Upper lobe of right lung (tissue), 1 donor: ENCODE results near the gene NMUR1. TPM values are rescaled to one million over a fixed set of nuclear protein-coding genes. Genes with fewer than 3 reads are reported as not detected.

Experiments
- ATAC-seq: fragments of 200-7000 bp; cut with Tn5 transposase; one replicate; pipeline ENCODE4 v1.9.1; 2020; ENCODE audit warnings: mild to moderate bottlenecking, moderate library complexity
- DNase-seq: peaks from one replicate; pipeline ENCODE4 v3.0.0-alpha.2; 2020
- H3K27ac ChIP-seq: fragments of 200-600 bp; one replicate; pipeline ENCODE4 v1.8.0; 2022
- H3K27me3 ChIP-seq: fragments of 200-600 bp; one replicate; pipeline ENCODE4 v1.8.0; 2022; ENCODE audit warnings: mild to moderate bottlenecking
- H3K36me3 ChIP-seq: fragments of 200-600 bp; one replicate; pipeline ENCODE4 v1.8.0; 2022
- H3K4me1 ChIP-seq: fragments of 200-600 bp; one replicate; pipeline ENCODE4 v1.8.0; 2022
- H3K4me3 ChIP-seq: fragments of 200-600 bp; one replicate; pipeline ENCODE4 v1.8.0; 2022; ENCODE audit warnings: mild to moderate bottlenecking
- H3K9me3 ChIP-seq: fragments of 200-600 bp; one replicate; pipeline ENCODE4 v1.8.0; 2022
- intact Hi-C: fragments of 100-400 bp; cut with DNase I; formaldehyde crosslinking; loops from one replicate; pipeline ENCODE4 v1.11.0; 2022
- total RNA-seq: library from RNA; stranded (reverse); fragmentation: NEBNext Ultra II Directional; extraction: Animal tissue kit (Norgen Biotek cat#: 25700); gene quantifications from one replicate; pipeline ENCODE4 v1.2.1, GENCODE V29; 2021
- TF ChIP-seq, protein P1 (sequence below): fragments of 200-600 bp; IDR thresholded peaks from one replicate; pipeline ENCODE4 v1.8.0; 2022; ENCODE audit warnings: antibody characterized with exemption
- donor health status: DM: no; HTN: yes; CAD: no; lungs with severe emphysema.

NMUR1 gene
- total RNA-seq, 1 donor from 2014 or later, result 5.8 TPM

DNA sequence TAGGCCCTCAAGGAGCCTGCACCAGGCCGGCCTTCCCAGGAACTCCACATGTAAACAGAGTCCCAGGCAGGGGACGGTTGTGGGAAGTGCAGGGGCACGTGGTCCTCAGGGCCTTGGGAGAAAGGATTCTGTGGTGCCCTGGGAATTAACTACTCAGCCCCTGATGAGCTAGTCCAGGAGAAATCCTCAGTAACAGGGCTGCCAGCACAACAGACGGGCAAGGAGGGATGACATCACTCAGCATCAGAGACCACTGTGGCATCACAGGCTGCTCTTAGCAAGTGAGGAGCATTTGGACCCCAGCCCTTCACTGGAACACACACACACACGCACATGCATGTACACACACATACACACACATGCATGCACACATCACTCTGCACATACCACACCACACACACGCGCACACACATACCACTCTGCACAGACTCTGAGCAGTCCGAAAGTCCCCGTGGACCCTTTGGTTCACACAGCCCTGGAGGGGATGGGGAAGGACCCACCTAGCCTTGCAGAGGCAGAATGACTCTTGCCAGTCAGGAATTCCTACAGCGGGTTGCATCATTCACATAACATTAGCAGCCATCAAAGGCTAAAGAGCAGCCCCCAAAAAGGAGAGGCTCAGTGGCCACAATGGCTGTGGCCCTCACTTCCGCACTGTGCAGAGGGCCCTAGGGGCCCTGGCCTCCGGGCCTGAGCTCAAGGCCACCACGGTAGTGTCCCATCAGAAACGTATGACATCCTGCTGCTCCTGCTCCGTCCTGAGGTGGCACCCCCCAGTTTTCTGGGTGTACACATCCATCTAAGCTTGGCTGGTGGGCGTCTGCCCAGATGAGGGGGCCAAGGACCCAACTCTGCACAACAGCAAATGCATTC lies 1.9 kb upstream of the NMUR1 start:
- intact Hi-C loops, result no loop called here
- ATAC-seq, result no peak
- DNase-seq, result peak; percentile 44

DNA sequence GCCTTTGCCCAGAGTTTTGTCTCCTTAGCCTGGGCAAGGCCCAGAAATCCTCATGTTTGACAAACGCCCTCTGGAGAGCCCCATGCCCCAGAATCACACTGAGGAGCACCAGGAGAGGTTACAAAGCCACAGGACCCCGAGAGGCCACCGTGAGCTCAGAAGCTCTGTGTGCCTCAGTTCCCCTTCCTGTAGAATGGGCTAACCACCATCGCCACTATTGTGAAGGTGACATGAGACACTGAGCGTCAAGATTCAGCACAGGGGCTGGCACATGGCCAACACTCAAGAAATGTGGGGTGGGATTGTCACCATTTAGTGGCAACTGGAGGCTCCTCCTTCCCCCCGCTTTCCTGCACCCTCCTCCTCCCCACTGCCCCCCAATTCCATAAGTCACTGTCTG lies 1.2 kb upstream of the NMUR1 start:
- peak; percentile 38 for DNase-seq

More for the DNA sequence above, 1.9 kb upstream of the NMUR1 start:
- no peaks in the 10 kb centered on the region for H3K36me3 ChIP-seq
- H3K4me3 ChIP-seq, result no peak overlapping the region
- TF ChIP-seq, protein P1, sequence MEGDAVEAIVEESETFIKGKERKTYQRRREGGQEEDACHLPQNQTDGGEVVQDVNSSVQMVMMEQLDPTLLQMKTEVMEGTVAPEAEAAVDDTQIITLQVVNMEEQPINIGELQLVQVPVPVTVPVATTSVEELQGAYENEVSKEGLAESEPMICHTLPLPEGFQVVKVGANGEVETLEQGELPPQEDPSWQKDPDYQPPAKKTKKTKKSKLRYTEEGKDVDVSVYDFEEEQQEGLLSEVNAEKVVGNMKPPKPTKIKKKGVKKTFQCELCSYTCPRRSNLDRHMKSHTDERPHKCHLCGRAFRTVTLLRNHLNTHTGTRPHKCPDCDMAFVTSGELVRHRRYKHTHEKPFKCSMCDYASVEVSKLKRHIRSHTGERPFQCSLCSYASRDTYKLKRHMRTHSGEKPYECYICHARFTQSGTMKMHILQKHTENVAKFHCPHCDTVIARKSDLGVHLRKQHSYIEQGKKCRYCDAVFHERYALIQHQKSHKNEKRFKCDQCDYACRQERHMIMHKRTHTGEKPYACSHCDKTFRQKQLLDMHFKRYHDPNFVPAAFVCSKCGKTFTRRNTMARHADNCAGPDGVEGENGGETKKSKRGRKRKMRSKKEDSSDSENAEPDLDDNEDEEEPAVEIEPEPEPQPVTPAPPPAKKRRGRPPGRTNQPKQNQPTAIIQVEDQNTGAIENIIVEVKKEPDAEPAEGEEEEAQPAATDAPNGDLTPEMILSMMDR, result no peak
- H3K4me1 ChIP-seq, result peaks cover 4% of the 10 kb centered on the region
- no peaks in the 10 kb centered on the region for H3K9me3 ChIP-seq
- H3K27ac ChIP-seq, result no peak overlapping the region
- peaks cover 5% of the 10 kb centered on the region for H3K27me3 ChIP-seq

DNA sequence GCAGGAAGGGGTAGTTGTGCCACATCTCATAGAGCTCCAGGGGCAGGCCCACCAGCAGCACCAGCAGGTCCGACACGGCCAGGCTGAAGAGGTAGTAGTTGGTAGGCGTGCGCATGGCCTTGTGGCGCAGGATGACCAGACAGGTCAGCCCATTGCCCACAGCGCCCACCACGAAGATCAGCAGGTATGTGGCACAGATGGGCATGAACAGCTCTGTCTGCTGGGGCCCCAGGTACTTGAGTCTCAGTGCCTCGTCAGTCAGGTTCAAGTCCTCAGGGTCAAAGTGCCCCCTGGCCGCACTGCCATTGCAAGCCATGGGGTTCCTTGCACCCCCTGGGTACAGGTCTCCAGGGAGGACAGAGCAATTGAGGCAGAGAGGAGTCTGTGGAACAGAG lies 1.6 kb downstream of the NMUR1 start:
- H3K4me1 ChIP-seq, result peaks cover 14% of the 10 kb centered on the region

More for the DNA sequence above, 1.2 kb upstream of the NMUR1 start:
- TF ChIP-seq, protein P1, result no peak
- H3K27me3 ChIP-seq, result peaks cover 5% of the 10 kb centered on the region
- ATAC-seq, result no peak
- no peak overlapping the region for H3K4me3 ChIP-seq
- intact Hi-C loops, result no loop called here
- peaks cover 4% of the 10 kb centered on the region for H3K4me1 ChIP-seq
- no peaks in the 10 kb centered on the region for H3K9me3 ChIP-seq
- H3K27ac ChIP-seq, result no peak overlapping the region
- H3K36me3 ChIP-seq, result no peaks in the 10 kb centered on the region

GRCh38 chr2:231527955-231528635 lies 2.1 kb downstream of the NMUR1 start:
- peak; percentile 65 for DNase-seq
- TF ChIP-seq, protein P1, result no peak
- no peaks in the 10 kb centered on the region for H3K36me3 ChIP-seq
- H3K4me3 ChIP-seq, result no peak overlapping the region
- H3K27ac ChIP-seq, result no peak overlapping the region
- no peaks in the 10 kb centered on the region for H3K9me3 ChIP-seq
- ATAC-seq, result no peak
- peaks cover 5% of the 10 kb centered on the region for H3K27me3 ChIP-seq
- H3K4me1 ChIP-seq, result peaks cover 15% of the 10 kb centered on the region
- intact Hi-C loops, result no loop called here

More for the DNA sequence above, 1.6 kb downstream of the NMUR1 start:
- Histone ChIP-seq H3K27me3 (peaks cover 5% of the 10 kb centered on the region), H3K27ac (no peak overlapping the region), H3K4me3 (no peak overlapping the region), H3K9me3 (no peaks in the 10 kb centered on the region), H3K36me3 (no peaks in the 10 kb centered on the region)
- ATAC-seq, result no peak
- TF ChIP-seq, protein P1, result no peak
- DNase-seq, result no peak
- intact Hi-C loops, result no loop called here

DNA sequence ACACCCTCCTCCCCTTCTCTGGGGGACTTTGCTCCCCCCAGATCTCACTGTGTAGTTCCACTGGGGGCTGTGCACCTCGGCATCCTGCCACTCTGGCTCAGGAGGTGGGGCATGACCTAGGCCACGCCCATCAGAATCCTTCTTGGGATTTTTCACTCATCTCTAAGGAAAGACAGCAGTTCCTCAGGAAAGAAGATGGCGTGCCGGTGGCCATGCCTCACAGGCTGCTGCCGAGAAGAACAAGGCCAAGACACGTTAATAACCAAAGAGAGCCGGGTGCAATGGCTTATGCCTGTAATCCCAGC lies 3.2 kb downstream of the NMUR1 start:
- ATAC-seq (no peak), DNase-seq (peak; percentile 35)
- intact Hi-C loops, result no loop called here
- no peak overlapping the region for H3K4me3 ChIP-seq
- no peak overlapping the region for H3K27ac ChIP-seq
- H3K36me3 ChIP-seq, result no peaks in the 10 kb centered on the region
- H3K9me3 ChIP-seq, result no peaks in the 10 kb centered on the region
- H3K27me3 ChIP-seq, result peaks cover 5% of the 10 kb centered on the region
- peaks cover 21% of the 10 kb centered on the region for H3K4me1 ChIP-seq
- TF ChIP-seq, protein P1, result no peak
